ENCODE data around the gene IFNGR1.

GRCh38 chr6:137176729-137177128 lies 42.5 kb downstream of the IFNGR1 start:
- no peak for TF ChIP-seq CTCF (conservative IDR thresholded peaks at IDR 0.05)
- no peak for TF ChIP-seq EZH2 (IDR thresholded peaks at IDR 0.05; ENCODE audit: low read depth)

Data from PC-9 (cell line).